HG02571 (cell line): ENCODE results near the gene NTNG1.
"Not testable (repeated sequence)": the region's sequence is repeated elsewhere in the genome, so short reads cannot be mapped to it uniquely, and the experiment has no call there.

Experiments
- ATAC-seq: cut with Tn5 transposase; IDR thresholded peaks from one replicate; pipeline ENCODE4 v1.9.1; 2021; ENCODE audit warnings: mild to moderate bottlenecking, moderate library complexity; ENCODE audit not compliant: unreplicated experiment

NTNG1 gene

GRCh38 chr1:107140703-107141490, at the start of gene NTNG1:
Gene NTNG1, plus strand, starts transcription at chr1:107141039.
- no peak for ATAC-seq

- ATAC-seq: no peak
These were observed 49.4 kb upstream of the NTNG1 start for GRCh38 chr1:107091418-107091817.

GRCh38 chr1:107093395-107093794, 47.4 kb upstream of the NTNG1 start:
- not testable (repeated sequence) for ATAC-seq

- ATAC-seq: no peak
These were observed 45.2 kb upstream of the NTNG1 start for GRCh38 chr1:107095647-107096046.

GRCh38 chr1:107096690-107097089, 44.1 kb upstream of the NTNG1 start:
- no peak for ATAC-seq

GRCh38 chr1:107098961-107099360, 41.9 kb upstream of the NTNG1 start:
- no peak for ATAC-seq

GRCh38 chr1:107100331-107100984, 40.4 kb upstream of the NTNG1 start:
- no peak for ATAC-seq

- no peak for ATAC-seq
These were observed 34.9 kb upstream of the NTNG1 start for GRCh38 chr1:107105914-107106313.

GRCh38 chr1:107110326-107110725, 30.5 kb upstream of the NTNG1 start:
- ATAC-seq: no peak

- ATAC-seq: no peak
These were observed 24.5 kb upstream of the NTNG1 start for GRCh38 chr1:107116306-107116790.

GRCh38 chr1:107122225-107122624, 18.6 kb upstream of the NTNG1 start:
- ATAC-seq: no peak

GRCh38 chr1:107123741-107124140, 17.1 kb upstream of the NTNG1 start:
- no peak for ATAC-seq

GRCh38 chr1:107124694-107125093, 16.1 kb upstream of the NTNG1 start:
- ATAC-seq: no peak

- no peak for ATAC-seq
These were observed 8.6 kb upstream of the NTNG1 start for GRCh38 chr1:107132195-107132594.

- ATAC-seq: peak; percentile 73
These were observed 8.1 kb upstream of the NTNG1 start for GRCh38 chr1:107132780-107133179.

GRCh38 chr1:107135463-107135862, 5.4 kb upstream of the NTNG1 start:
- ATAC-seq: no peak

- ATAC-seq: no peak
These were observed 2.7 kb upstream of the NTNG1 start for GRCh38 chr1:107138166-107138565.

GRCh38 chr1:107138767-107139445, 1.9 kb upstream of the NTNG1 start:
- no peak for ATAC-seq

- no peak for ATAC-seq
These were observed 771 bp upstream of the NTNG1 start for GRCh38 chr1:107139833-107140702.

GRCh38 chr1:107141491-107142126, 770 bp downstream of the NTNG1 start:
- ATAC-seq: no peak
